Measurements from ENCODE around the gene ANKRD63. TPM values are rescaled to one million over a fixed set of nuclear protein-coding genes. Genes with fewer than 3 reads are reported as not detected.

The ANKRD63 gene
- total and polyA plus RNA-seq, 2 of the 8 experiments (the other 6 are each of a cell fraction or from before 2014, with no cell fraction given) = 0.18 to 0.26 TPM

- TF ChIP-seq HDAC2 (IDR thresholded peaks at IDR 0.05; ENCODE audit: borderline replicate concordance in 1 of 2, low read depth in 2 of 2, low read length in 2 of 2) (no peak), SIRT6 (IDR thresholded peaks at IDR 0.05; ENCODE audit: low read length) (no peak), EP300 (IDR thresholded peaks at IDR 0.05; ENCODE audit: borderline replicate concordance in 1 of 2, low read depth in 2 of 2, low read length in 2 of 2) (no peak), CHD1 (IDR thresholded peaks at IDR 0.05; ENCODE audit: low read depth, low read length) (no peak), CHD7 (IDR thresholded peaks at IDR 0.05; ENCODE audit: insufficient replicate concordance, low read length) (no peak)
These were observed 30.9 kb upstream of the ANKRD63 start (continued) for GRCh38 chr15:40313531-40314398.

Data from H1 (cell line).